Immature natural killer cell (primary cell): Measurements from ENCODE around the gene BMF. TPM values are rescaled to one million over a fixed set of nuclear protein-coding genes. Genes with fewer than 3 reads are reported as not detected.

Experiments used
- DNase-seq, 3 donors: peaks; one replicate each; pipeline ENCODE4 v3.0.0; 2022; ENCODE audit warnings: mixed read lengths in 1 of 3
- H3K27ac Mint-ChIP-seq, 6 donors: one replicate each; pipeline ENCODE4 v1.8.0; 2020; ENCODE audit warnings: mixed read lengths in 6 of 6, mild to moderate bottlenecking in 5 of 6, inconsistent platforms in 4 of 6, moderate library complexity in 3 of 6
- H3K27me3 Mint-ChIP-seq, 3 donors: one replicate each; pipeline ENCODE4 v1.8.0; 2020 to 2021; ENCODE audit warnings: low read depth in 3 of 3, mild to moderate bottlenecking in 3 of 3, mixed read lengths in 3 of 3, moderate library complexity in 3 of 3, inconsistent platforms in 1 of 3
- H3K36me3 Mint-ChIP-seq, 3 donors: one replicate each; pipeline ENCODE4 v1.8.0; 2020; ENCODE audit warnings: mixed read lengths in 3 of 3, inconsistent platforms in 2 of 3, mild to moderate bottlenecking in 2 of 3
- H3K4me1 Mint-ChIP-seq, 2 donors: one replicate each; pipeline ENCODE4 v1.8.0; 2020; ENCODE audit warnings: inconsistent platforms in 2 of 2, mild to moderate bottlenecking in 2 of 2, mixed read lengths in 2 of 2, moderate library complexity in 1 of 2
- H3K4me3 Mint-ChIP-seq, 5 donors: one replicate each; pipeline ENCODE4 v1.8.0; 2020; ENCODE audit warnings: mild to moderate bottlenecking in 5 of 5, mixed read lengths in 5 of 5, inconsistent platforms in 3 of 5, moderate library complexity in 3 of 5
- H3K9me3 Mint-ChIP-seq, 6 donors: one replicate each; pipeline ENCODE4 v1.8.0; 2020; ENCODE audit warnings: mild to moderate bottlenecking in 6 of 6, mixed read lengths in 6 of 6, inconsistent platforms in 4 of 6, moderate library complexity in 3 of 6
- polyA plus RNA-seq, 3 donors: library from polyadenylated mRNA; unstranded; fragments of 300-500 nt; fragmentation: Illumina TruSeq; gene quantifications; one replicate each; pipeline ENCODE4 v1.2.3, GENCODE V29; 2021

BMF gene
- polyA plus RNA-seq, 3 donors from 2014 or later = 0.38 to 0.80 TPM; not detected in 1

GRCh38 chr15:40067921-40068624 lies 40.6 kb downstream of the BMF start:
- Mint-ChIP-seq H3K9me3 (no peaks in the 10 kb centered on the region), H3K36me3 (no peaks in the 10 kb centered on the region), H3K4me3 (no peak overlapping the region), H3K27ac (no peak overlapping the region), H3K27me3 (peaks cover 0 to 3% (median 2%) of the 10 kb centered on the region in 3 donors), H3K4me1 (no peaks in the 10 kb centered on the region)
- DNase-seq = no peak

- Mint-ChIP-seq H3K27me3 (peaks cover 0 to 2% (median 0%) of the 10 kb centered on the region in 3 donors), H3K9me3 (no peaks in the 10 kb centered on the region), H3K4me1 (no peaks in the 10 kb centered on the region), H3K27ac (no peak overlapping the region), H3K4me3 (no peak overlapping the region), H3K36me3 (no peaks in the 10 kb centered on the region)
- no peak for DNase-seq
Observed at GRCh38 chr15:40066589-40066988, 42.1 kb downstream of the BMF start.

GRCh38 chr15:40065166-40065565 lies 43.5 kb downstream of the BMF start:
- Mint-ChIP-seq H3K27ac (no peak overlapping the region), H3K4me3 (no peak overlapping the region), H3K27me3 (peaks cover 0 to 2% (median 0%) of the 10 kb centered on the region in 3 donors), H3K36me3 (no peaks in the 10 kb centered on the region), H3K4me1 (no peaks in the 10 kb centered on the region), H3K9me3 (no peaks in the 10 kb centered on the region)
- no peak for DNase-seq

- H3K27ac Mint-ChIP-seq = no peak overlapping the region
- H3K9me3 Mint-ChIP-seq = no peaks in the 10 kb centered on the region
- H3K4me3 Mint-ChIP-seq = no peak overlapping the region
- no peaks in the 10 kb centered on the region for H3K36me3 Mint-ChIP-seq
- peaks cover 0 to 2% (median 0%) of the 10 kb centered on the region in 3 donors for H3K27me3 Mint-ChIP-seq
- H3K4me1 Mint-ChIP-seq = no peaks in the 10 kb centered on the region
- no peak for DNase-seq
Observed at GRCh38 chr15:40064231-40064894, 44.3 kb downstream of the BMF start.

GRCh38 chr15:40063563-40064011 lies 45.1 kb downstream of the BMF start:
- Mint-ChIP-seq H3K27ac (peak overlapping the region in 1 of 6 donors; percentile 9), H3K4me3 (no peak overlapping the region)

GRCh38 chr15:40062816-40063562 lies 45.7 kb downstream of the BMF start:
- no peaks in the 10 kb centered on the region for H3K36me3 Mint-ChIP-seq
- no peak overlapping the region for H3K4me3 Mint-ChIP-seq
- no peaks in the 10 kb centered on the region for H3K4me1 Mint-ChIP-seq
- DNase-seq = no peak
- no peaks in the 10 kb centered on the region for H3K9me3 Mint-ChIP-seq
- H3K27ac Mint-ChIP-seq = no peak overlapping the region
- peaks cover 0 to 2% (median 0%) of the 10 kb centered on the region in 3 donors for H3K27me3 Mint-ChIP-seq

More at GRCh38 chr15:40063563-40064011, 45.1 kb downstream of the BMF start:
- Mint-ChIP-seq H3K4me1 (no peaks in the 10 kb centered on the region), H3K27me3 (peaks cover 0 to 2% (median 0%) of the 10 kb centered on the region in 3 donors), H3K9me3 (no peaks in the 10 kb centered on the region), H3K36me3 (no peaks in the 10 kb centered on the region)
- no peak for DNase-seq

- Mint-ChIP-seq H3K27ac (no peak overlapping the region), H3K4me3 (no peak overlapping the region), H3K4me1 (no peaks in the 10 kb centered on the region), H3K36me3 (no peaks in the 10 kb centered on the region), H3K27me3 (peaks cover 0 to 2% (median 0%) of the 10 kb centered on the region in 3 donors), H3K9me3 (no peaks in the 10 kb centered on the region)
- no peak for DNase-seq
Observed at GRCh38 chr15:40061212-40061901, 47.3 kb downstream of the BMF start.

- H3K4me1 Mint-ChIP-seq = no peaks in the 10 kb centered on the region
- H3K36me3 Mint-ChIP-seq = no peaks in the 10 kb centered on the region
- H3K27ac Mint-ChIP-seq = no peak overlapping the region
- H3K4me3 Mint-ChIP-seq = no peak overlapping the region
- DNase-seq = no peak
- H3K9me3 Mint-ChIP-seq = no peaks in the 10 kb centered on the region
- peaks cover 0 to 2% (median 0%) of the 10 kb centered on the region in 3 donors for H3K27me3 Mint-ChIP-seq
Observed at GRCh38 chr15:40060236-40060961, 48.3 kb downstream of the BMF start.

- no peak for DNase-seq
- Mint-ChIP-seq H3K4me1 (peaks cover 5% of the 10 kb centered on the region in 2 donors), H3K27ac (no peak overlapping the region), H3K9me3 (no peaks in the 10 kb centered on the region), H3K27me3 (peaks cover 0 to under 1% (median 0%) of the 10 kb centered on the region in 3 donors), H3K4me3 (no peak overlapping the region), H3K36me3 (no peaks in the 10 kb centered on the region)
Observed at GRCh38 chr15:40059821-40060220, 48.9 kb downstream of the BMF start.

GRCh38 chr15:40058476-40059140 lies 50.1 kb downstream of the BMF start:
- Mint-ChIP-seq H3K27ac (no peak overlapping the region), H3K36me3 (no peaks in the 10 kb centered on the region), H3K4me3 (no peak overlapping the region)

GRCh38 chr15:40055576-40056293 lies 52.9 kb downstream of the BMF start:
- H3K4me3 Mint-ChIP-seq = no peak overlapping the region
- peaks cover 15 to 26% of the 10 kb centered on the region in 2 donors for H3K4me1 Mint-ChIP-seq
- H3K27ac Mint-ChIP-seq = no peak overlapping the region
- no peak for DNase-seq
- no peaks in the 10 kb centered on the region for H3K9me3 Mint-ChIP-seq
- peaks cover 0 to 2% (median 0%) of the 10 kb centered on the region in 3 donors for H3K27me3 Mint-ChIP-seq
- H3K36me3 Mint-ChIP-seq = no peaks in the 10 kb centered on the region

More at GRCh38 chr15:40058476-40059140, 50.1 kb downstream of the BMF start:
- H3K9me3 Mint-ChIP-seq = no peaks in the 10 kb centered on the region
- H3K27me3 Mint-ChIP-seq = no peaks in the 10 kb centered on the region
- peaks cover 11 to 16% of the 10 kb centered on the region in 2 donors for H3K4me1 Mint-ChIP-seq
- DNase-seq = no peak
